ENCODE results near the gene ZNF609.

GRCh38 chr15:64710676-64711428 is 250.5 kb downstream of the ZNF609 start:
- TF ChIP-seq CTCF (IDR thresholded peaks at IDR 0.05) = no peak
- TF ChIP-seq POLR2A (IDR thresholded peaks at IDR 0.05) = no peak
